Inflammatory macrophage treated with lipopolysaccharide for 4 hours (primary cell): ENCODE measurements around the gene POFUT1.
"Not testable (repeated sequence)": the region's sequence is repeated elsewhere in the genome, so short reads cannot be mapped to it uniquely, and the experiment has no call there.

ENCODE experiments used
- DNase-seq: peaks from one replicate; pipeline ENCODE4 v3.0.0-alpha.2; 2020

The POFUT1 gene

GRCh38 chr20:32207626-32208498 is at the start of gene POFUT1, which contains the start of gene PLAGL2:
Gene POFUT1 (plus strand): TSS chr20:32207880. CDS start chr20:32207942, 62 bp downstream.
Gene PLAGL2 (minus strand): TSS chr20:32207743. CDS start chr20:32202178, 5,565 bp downstream.
- DNase-seq, result peak; percentile 92

GRCh38 chr20:32158351-32158750 is 49.3 kb upstream of the POFUT1 start:
- DNase-seq, result no peak

GRCh38 chr20:32158943-32159660 is 48.6 kb upstream of the POFUT1 start:
- DNase-seq, result no peak

- DNase-seq, result no peak
Observed at GRCh38 chr20:32159766-32160221, 47.9 kb upstream of the POFUT1 start.

- no peak for DNase-seq
Observed at GRCh38 chr20:32160341-32160740, 47.3 kb upstream of the POFUT1 start.

GRCh38 chr20:32162351-32162750 is 45.3 kb upstream of the POFUT1 start:
- no peak for DNase-seq

GRCh38 chr20:32163951-32164350 is 43.7 kb upstream of the POFUT1 start:
- DNase-seq, result no peak

- no peak for DNase-seq
Observed at GRCh38 chr20:32164984-32165735, 42.5 kb upstream of the POFUT1 start.

GRCh38 chr20:32165836-32166545 is 41.7 kb upstream of the POFUT1 start:
- no peak for DNase-seq

GRCh38 chr20:32167552-32167951 is 40.1 kb upstream of the POFUT1 start:
- no peak for DNase-seq

GRCh38 chr20:32168184-32168910 is 39.3 kb upstream of the POFUT1 start:
- DNase-seq, result no peak

GRCh38 chr20:32177696-32178095 is 30.0 kb upstream of the POFUT1 start:
- not testable (repeated sequence) for DNase-seq

- no peak for DNase-seq
Observed at GRCh38 chr20:32179515-32179914, 28.2 kb upstream of the POFUT1 start.

- DNase-seq, result no peak
Observed at GRCh38 chr20:32179934-32180333, 27.7 kb upstream of the POFUT1 start.

GRCh38 chr20:32181606-32182005 is 26.1 kb upstream of the POFUT1 start:
- DNase-seq, result no peak

- no peak for DNase-seq
Observed at GRCh38 chr20:32183947-32184635, 23.6 kb upstream of the POFUT1 start.

GRCh38 chr20:32184961-32185603 is 22.6 kb upstream of the POFUT1 start:
- no peak for DNase-seq

GRCh38 chr20:32186506-32186905 is 21.2 kb upstream of the POFUT1 start:
- DNase-seq, result no peak

GRCh38 chr20:32188376-32189122 is 19.1 kb upstream of the POFUT1 start:
- DNase-seq, result no peak

- no peak for DNase-seq
Observed at GRCh38 chr20:32189123-32189410, 18.6 kb upstream of the POFUT1 start.
